ENCODE measurements around the gene RFC3. TPM values are rescaled to one million over a fixed set of nuclear protein-coding genes. Genes with fewer than 3 reads are reported as not detected.
A peak's percentile ranks its signal among the peaks of the same experiment; 100 is the strongest.

RFC3 gene
- total and polyA plus RNA-seq, 2 of the 13 experiments (the other 11 are each of a cell fraction or from before 2014, with no cell fraction given), result 16.0 to 55.7 TPM

- TF ChIP-seq ZZZ3 (CRISPR knock-in tag; IDR thresholded peaks at IDR 0.05; ENCODE audit: borderline replicate concordance) (peak; percentile 56; the same call in 1 of the 2 replicates), ZNF282 (IDR thresholded peaks at IDR 0.05; ENCODE audit: partially characterized antibody) (no peak), ZNF776 (CRISPR knock-in tag; IDR thresholded peaks at IDR 0.05) (no peak), PRDM4 (CRISPR knock-in tag; IDR thresholded peaks at IDR 0.05; ENCODE audit: borderline replicate concordance) (no peak), MIER3 (CRISPR knock-in tag; IDR thresholded peaks at IDR 0.05; ENCODE audit: borderline replicate concordance) (peak; percentile 62; the same call in 1 of the 2 replicates), GFI1 (CRISPR knock-in tag; IDR thresholded peaks at IDR 0.05; ENCODE audit: borderline replicate concordance) (peak; percentile 72), ZFP90 (CRISPR knock-in tag; IDR thresholded peaks at IDR 0.05; ENCODE audit: borderline replicate concordance) (no peak; the same call in 1 of the 2 replicates), U2AF1 (optimal IDR thresholded peaks at IDR 0.05; ENCODE audit: low read depth, low read length) (peak; percentile 69), KLF16 (CRISPR knock-in tag; IDR thresholded peaks at IDR 0.05) (peak in 1 of 2 experiments; percentile 90; a peak in 2 of 4 replicates), IRX3 (CRISPR knock-in tag; IDR thresholded peaks at IDR 0.05; ENCODE audit: borderline replicate concordance, low read depth) (peak; percentile 78; the same call in 1 of the 2 replicates), ZNF275 (CRISPR knock-in tag; IDR thresholded peaks at IDR 0.05; ENCODE audit: borderline replicate concordance) (no peak), FOXK2 (IDR thresholded peaks at IDR 0.05) (no peak), NR2F2 (IDR thresholded peaks at IDR 0.05; ENCODE audit: borderline replicate concordance, low read depth) (no peak), ZNF260 (CRISPR knock-in tag; IDR thresholded peaks at IDR 0.05; ENCODE audit: borderline replicate concordance, low read depth) (no peak), SNAPC2 (CRISPR knock-in tag; IDR thresholded peaks at IDR 0.05) (peak; percentile 94; the same call in 1 of the 2 replicates), HOXA7 (CRISPR knock-in tag; IDR thresholded peaks at IDR 0.05) (no peak), ETV6 (CRISPR knock-in tag; conservative IDR thresholded peaks at IDR 0.05) (peak; percentile 44; the same call in 1 of the 2 replicates), SETDB1 (CRISPR knock-in tag; IDR thresholded peaks at IDR 0.05; ENCODE audit: borderline replicate concordance) (no peak)
- TF ChIP-seq, protein P1, sequence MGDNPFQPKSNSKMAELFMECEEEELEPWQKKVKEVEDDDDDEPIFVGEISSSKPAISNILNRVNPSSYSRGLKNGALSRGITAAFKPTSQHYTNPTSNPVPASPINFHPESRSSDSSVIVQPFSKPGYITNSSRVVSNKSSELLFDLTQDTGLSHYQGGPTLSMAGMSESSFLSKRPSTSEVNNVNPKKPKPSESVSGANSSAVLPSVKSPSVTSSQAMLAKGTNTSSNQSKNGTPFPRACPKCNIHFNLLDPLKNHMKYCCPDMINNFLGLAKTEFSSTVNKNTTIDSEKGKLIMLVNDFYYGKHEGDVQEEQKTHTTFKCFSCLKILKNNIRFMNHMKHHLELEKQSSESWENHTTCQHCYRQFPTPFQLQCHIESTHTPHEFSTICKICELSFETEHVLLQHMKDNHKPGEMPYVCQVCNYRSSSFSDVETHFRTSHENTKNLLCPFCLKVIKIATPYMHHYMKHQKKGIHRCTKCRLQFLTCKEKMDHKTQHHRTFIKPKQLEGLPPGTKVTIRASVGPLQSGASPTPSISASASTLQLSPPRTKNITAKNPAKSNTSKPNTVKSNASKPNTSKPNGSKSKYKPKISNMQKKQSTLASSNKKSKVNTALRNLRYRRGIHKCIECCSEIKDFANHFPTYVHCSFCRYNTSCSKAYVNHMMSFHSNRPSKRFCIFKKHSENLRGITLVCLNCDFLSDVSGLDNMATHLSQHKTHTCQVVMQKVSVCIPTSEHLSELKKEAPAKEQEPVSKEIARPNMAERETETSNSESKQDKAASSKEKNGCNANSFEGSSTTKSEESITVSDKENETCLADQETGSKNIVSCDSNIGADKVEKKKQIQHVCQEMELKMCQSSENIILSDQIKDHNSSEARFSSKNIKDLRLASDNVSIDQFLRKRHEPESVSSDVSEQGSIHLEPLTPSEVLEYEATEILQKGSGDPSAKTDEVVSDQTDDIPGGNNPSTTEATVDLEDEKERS (CRISPR knock-in tag; IDR thresholded peaks at IDR 0.05), result no peak
- TF ChIP-seq, protein P2, sequence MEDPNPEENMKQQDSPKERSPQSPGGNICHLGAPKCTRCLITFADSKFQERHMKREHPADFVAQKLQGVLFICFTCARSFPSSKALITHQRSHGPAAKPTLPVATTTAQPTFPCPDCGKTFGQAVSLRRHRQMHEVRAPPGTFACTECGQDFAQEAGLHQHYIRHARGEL (CRISPR knock-in tag; IDR thresholded peaks at IDR 0.05), result no peak
Observed at GRCh38 chr13:33817901-33818706, at the start of gene RFC3 (continued).
